22Rv1 (cell line): Measurements from ENCODE around the gene PRTFDC1.

ENCODE experiments used
- H3K27ac ChIP-seq: fragments of 450-650 bp; 2 replicates; pipeline ENCODE4 v1.5.1; 2017
- ZFX ChIP-seq: fragments of 450-650 bp; IDR thresholded peaks from 2 replicates; pipeline ENCODE4 v1.6.1; 2017; ENCODE audit warnings: antibody characterized with exemption, borderline replicate concordance
- TF ChIP-seq, protein P1 (sequence below): fragments of 450-650 bp; IDR thresholded peaks from 2 replicates; pipeline ENCODE4 v1.5.1; 2017; ENCODE audit warnings: mild to moderate bottlenecking

The PRTFDC1 gene

DNA sequence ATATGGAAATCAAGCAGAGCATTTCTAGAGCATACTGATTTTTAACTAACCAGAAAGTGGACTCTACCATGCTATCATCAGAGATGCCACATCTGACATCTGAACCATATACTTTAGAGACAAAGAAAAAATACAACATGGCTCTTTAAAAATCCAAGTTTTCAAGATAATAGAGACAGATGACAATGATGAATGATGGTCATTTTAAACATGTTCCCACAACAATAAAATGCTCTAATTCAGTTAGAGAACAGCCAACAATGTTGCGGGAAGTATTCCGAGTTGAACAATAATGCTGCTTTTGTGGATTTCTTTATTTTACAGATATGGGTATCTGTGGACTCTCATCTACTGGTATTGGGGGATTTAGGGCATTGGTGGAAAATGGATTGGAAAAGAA, 52.8 kb downstream of the PRTFDC1 start:
- H3K27ac ChIP-seq: no peak overlapping the region
- TF ChIP-seq, protein P1, sequence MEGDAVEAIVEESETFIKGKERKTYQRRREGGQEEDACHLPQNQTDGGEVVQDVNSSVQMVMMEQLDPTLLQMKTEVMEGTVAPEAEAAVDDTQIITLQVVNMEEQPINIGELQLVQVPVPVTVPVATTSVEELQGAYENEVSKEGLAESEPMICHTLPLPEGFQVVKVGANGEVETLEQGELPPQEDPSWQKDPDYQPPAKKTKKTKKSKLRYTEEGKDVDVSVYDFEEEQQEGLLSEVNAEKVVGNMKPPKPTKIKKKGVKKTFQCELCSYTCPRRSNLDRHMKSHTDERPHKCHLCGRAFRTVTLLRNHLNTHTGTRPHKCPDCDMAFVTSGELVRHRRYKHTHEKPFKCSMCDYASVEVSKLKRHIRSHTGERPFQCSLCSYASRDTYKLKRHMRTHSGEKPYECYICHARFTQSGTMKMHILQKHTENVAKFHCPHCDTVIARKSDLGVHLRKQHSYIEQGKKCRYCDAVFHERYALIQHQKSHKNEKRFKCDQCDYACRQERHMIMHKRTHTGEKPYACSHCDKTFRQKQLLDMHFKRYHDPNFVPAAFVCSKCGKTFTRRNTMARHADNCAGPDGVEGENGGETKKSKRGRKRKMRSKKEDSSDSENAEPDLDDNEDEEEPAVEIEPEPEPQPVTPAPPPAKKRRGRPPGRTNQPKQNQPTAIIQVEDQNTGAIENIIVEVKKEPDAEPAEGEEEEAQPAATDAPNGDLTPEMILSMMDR: no peak
- TF ChIP-seq ZFX: no peak

- TF ChIP-seq ZFX: no peak
- TF ChIP-seq, protein P1: no peak
- no peak overlapping the region for H3K27ac ChIP-seq
These were observed 53.9 kb downstream of the PRTFDC1 start for GRCh38 chr10:24898501-24898900.

GRCh38 chr10:24897326-24897926, 55.0 kb downstream of the PRTFDC1 start:
- no peak for TF ChIP-seq ZFX
- TF ChIP-seq, protein P1: no peak

GRCh38 chr10:24894728-24895127, 57.7 kb downstream of the PRTFDC1 start:
- TF ChIP-seq ZFX: no peak
- TF ChIP-seq, protein P1: no peak
- H3K27ac ChIP-seq: no peak overlapping the region

More at GRCh38 chr10:24897326-24897926, 55.0 kb downstream of the PRTFDC1 start:
- H3K27ac ChIP-seq: no peak overlapping the region

DNA sequence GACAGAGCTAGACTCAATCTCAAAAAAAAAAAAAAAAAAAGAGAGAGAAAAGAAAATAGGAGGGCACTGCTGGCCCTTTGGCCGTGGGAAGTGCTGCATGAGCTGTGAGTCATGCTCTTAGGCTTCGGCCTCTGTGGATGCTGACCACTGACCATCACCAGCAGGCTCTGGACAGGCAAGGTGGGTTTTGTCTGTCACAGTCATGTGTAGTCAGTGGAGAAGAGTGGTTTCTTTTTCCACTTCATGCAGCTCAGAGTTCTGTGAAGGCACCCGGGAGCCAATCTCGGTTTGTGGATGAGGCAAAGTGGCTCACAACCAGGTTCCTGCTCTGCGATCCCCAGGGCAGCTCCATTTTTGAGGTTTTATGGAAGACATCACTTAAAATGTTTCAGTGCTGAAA, 58.1 kb downstream of the PRTFDC1 start:
- no peak overlapping the region for H3K27ac ChIP-seq
- no peak for TF ChIP-seq ZFX
- TF ChIP-seq, protein P1: no peak

DNA sequence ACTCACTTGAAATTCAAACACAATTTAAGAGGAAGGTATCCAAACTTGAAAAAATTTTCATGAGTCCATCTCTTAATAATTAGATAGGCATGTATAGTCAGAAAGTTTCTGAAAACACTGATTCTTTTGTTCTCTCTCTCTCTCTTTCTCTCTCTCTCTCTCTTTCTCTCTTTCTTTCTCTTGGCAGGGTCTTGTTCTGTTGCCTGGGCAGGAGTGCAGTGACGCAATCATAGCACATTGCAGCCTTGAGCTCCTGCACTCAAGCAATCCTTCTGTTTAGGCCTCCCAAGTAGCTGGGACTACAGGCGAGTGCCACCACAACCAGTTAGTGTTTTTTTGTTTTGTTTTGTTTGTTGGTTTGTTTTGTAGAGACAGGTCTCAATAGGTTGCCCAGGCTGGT, 59.3 kb downstream of the PRTFDC1 start:
- no peak overlapping the region for H3K27ac ChIP-seq
- no peak for TF ChIP-seq ZFX
- TF ChIP-seq, protein P1: no peak

DNA sequence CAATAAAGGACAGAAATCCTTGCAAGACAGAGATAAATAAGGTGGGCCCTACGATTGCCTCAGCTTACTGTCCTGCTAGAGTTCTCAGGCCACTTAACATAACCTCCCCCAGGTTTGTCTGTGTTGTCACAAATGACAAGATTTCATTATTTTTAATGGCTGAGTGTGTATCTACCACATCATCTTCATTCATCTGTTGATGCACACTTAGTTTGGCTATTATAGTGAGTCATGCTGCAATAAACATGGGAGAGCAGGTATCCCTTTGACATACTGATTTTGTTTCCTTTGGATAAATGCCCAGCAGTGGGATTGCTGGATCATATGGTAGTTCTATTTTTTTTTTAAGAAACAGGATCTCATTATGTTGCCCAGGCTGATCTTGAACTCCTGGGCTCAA, 60.6 kb downstream of the PRTFDC1 start:
- TF ChIP-seq, protein P1: no peak
- TF ChIP-seq ZFX: no peak
- no peak overlapping the region for H3K27ac ChIP-seq
